Cerebellar cortex (tissue), 1 donor: Measurements from ENCODE around the gene LRBA.
"Not testable (repeated sequence)": the region's sequence is repeated elsewhere in the genome, so short reads cannot be mapped to it uniquely, and the experiment has no call there.

Experiments
- DNase-seq: peaks from one replicate; pipeline ENCODE4 v3.0.0-alpha.2; 2015; ENCODE audit warnings: low spot score

The LRBA gene, protein sequence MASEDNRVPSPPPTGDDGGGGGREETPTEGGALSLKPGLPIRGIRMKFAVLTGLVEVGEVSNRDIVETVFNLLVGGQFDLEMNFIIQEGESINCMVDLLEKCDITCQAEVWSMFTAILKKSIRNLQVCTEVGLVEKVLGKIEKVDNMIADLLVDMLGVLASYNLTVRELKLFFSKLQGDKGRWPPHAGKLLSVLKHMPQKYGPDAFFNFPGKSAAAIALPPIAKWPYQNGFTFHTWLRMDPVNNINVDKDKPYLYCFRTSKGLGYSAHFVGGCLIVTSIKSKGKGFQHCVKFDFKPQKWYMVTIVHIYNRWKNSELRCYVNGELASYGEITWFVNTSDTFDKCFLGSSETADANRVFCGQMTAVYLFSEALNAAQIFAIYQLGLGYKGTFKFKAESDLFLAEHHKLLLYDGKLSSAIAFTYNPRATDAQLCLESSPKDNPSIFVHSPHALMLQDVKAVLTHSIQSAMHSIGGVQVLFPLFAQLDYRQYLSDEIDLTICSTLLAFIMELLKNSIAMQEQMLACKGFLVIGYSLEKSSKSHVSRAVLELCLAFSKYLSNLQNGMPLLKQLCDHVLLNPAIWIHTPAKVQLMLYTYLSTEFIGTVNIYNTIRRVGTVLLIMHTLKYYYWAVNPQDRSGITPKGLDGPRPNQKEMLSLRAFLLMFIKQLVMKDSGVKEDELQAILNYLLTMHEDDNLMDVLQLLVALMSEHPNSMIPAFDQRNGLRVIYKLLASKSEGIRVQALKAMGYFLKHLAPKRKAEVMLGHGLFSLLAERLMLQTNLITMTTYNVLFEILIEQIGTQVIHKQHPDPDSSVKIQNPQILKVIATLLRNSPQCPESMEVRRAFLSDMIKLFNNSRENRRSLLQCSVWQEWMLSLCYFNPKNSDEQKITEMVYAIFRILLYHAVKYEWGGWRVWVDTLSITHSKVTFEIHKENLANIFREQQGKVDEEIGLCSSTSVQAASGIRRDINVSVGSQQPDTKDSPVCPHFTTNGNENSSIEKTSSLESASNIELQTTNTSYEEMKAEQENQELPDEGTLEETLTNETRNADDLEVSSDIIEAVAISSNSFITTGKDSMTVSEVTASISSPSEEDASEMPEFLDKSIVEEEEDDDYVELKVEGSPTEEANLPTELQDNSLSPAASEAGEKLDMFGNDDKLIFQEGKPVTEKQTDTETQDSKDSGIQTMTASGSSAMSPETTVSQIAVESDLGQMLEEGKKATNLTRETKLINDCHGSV (N-terminal part only)

GRCh38 chr4:151014521-151015458 lies at the start of gene LRBA:
LRBA (minus strand) TSS chr4:151015284; CDS start chr4:151014642, 642 bp downstream.
- DNase-seq, result peak; percentile 88

DNA sequence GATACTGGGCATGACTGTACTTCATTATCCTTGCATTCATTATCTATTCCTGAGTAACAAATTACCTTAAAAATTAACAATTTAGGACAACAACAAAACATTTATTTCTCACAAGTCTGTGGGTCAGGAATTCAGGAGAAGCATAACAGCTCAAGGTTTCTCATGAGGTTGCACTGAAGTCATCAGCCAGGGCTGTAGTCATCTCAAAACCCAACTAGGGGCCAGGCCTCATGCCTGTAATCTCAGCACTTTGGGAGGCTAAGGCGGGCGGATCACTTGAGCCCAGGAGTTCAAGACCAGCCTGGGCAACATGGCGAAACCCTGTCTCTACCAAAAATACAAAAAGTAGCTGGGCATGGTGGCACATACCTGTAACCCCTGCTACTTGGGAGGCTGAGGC lies 48.1 kb upstream of the LRBA start:
- DNase-seq, result not testable (repeated sequence)

- no peak for DNase-seq
These were observed 40.5 kb upstream of the LRBA start for GRCh38 chr4:151055539-151055938.

GRCh38 chr4:151052785-151053184 lies 37.7 kb upstream of the LRBA start:
- DNase-seq, result no peak

GRCh38 chr4:151049430-151049884 lies 34.4 kb upstream of the LRBA start:
- DNase-seq, result no peak

DNA sequence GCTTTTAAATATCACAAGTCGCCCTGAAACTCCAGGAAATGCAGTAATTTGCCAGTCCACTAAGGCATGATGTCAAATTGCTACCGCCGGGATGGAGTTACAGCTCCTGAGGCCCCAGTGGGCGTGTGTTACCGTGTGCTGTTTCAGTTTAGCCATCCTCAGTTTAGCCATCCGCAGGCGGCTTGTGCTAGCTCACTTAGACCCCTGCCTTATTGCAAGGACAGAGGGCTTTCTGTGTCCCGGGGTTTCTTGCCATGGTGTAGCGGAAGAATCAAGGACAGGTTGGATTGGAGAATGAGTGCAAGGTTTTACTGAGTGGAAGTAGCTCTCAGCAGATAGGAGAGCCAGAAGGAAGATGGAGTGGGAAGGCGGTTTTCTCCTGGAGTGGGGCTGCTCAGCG lies 33.8 kb upstream of the LRBA start:
- no peak for DNase-seq

DNA sequence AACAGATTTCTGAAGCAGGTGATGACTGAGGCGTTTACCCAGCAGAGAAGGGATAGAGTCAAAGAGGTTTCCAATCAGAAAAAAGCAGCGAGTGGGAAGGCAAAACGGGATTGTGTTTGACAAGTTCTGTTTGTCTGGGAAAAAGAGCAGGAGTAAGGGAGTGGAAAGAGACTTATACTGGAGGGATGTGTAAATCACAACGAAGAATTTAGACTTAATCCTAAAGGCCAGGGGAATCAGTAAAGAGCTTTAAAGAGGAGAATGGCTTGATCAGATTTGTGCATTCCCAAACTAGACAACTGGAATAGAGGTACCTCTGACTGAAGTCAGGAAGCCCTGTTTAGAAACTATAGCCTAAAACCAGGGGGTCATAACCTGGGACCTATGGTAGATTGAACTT lies 31.5 kb upstream of the LRBA start:
- no peak for DNase-seq

DNA sequence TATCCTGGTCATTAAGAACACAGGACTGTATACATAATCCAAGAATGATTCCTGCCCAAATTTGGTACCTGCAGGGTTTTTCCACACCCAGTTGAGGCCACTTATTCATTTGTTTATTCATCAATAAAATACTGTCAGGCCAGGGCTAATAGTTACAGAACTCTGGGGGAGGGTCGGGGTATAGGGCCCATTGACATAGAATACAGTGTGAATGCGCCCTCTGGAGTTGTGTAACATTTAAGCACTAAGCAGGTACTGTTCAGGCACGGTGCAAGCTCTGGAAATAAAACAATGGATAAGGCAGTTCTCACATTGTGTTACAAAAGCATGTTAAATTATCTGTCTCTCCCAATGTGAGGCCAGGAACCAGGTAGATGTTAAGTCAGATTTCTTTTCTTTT lies 30.8 kb upstream of the LRBA start:
- peak; percentile 44 for DNase-seq

GRCh38 chr4:151043803-151044515 lies 28.9 kb upstream of the LRBA start:
- no peak for DNase-seq

GRCh38 chr4:151039733-151040132 lies 24.6 kb upstream of the LRBA start:
- DNase-seq, result no peak

GRCh38 chr4:151038452-151039157 lies 23.5 kb upstream of the LRBA start:
- DNase-seq, result no peak

GRCh38 chr4:151035911-151036310 lies 20.8 kb upstream of the LRBA start:
- no peak for DNase-seq

- no peak for DNase-seq
These were observed 20.2 kb upstream of the LRBA start for GRCh38 chr4:151035328-151035727.

DNA sequence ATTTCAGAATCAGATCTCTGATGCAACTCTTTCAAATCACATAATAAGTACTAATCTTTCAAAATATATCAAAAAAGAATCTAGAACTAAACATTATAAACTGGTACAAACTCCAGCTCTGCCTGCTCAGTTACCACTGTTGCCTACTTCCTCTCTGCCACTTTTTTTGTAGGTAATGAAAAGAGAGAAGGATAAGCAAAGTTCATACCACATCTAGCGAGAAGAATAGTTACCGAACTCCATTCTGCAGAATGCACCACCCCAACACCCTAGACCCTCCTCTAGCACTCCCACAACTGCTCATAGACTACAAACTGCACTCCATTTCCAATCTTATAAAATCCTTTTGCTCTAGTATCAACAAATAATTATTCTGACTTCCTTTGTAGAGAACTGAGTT lies 19.7 kb upstream of the LRBA start:
- DNase-seq, result no peak

DNA sequence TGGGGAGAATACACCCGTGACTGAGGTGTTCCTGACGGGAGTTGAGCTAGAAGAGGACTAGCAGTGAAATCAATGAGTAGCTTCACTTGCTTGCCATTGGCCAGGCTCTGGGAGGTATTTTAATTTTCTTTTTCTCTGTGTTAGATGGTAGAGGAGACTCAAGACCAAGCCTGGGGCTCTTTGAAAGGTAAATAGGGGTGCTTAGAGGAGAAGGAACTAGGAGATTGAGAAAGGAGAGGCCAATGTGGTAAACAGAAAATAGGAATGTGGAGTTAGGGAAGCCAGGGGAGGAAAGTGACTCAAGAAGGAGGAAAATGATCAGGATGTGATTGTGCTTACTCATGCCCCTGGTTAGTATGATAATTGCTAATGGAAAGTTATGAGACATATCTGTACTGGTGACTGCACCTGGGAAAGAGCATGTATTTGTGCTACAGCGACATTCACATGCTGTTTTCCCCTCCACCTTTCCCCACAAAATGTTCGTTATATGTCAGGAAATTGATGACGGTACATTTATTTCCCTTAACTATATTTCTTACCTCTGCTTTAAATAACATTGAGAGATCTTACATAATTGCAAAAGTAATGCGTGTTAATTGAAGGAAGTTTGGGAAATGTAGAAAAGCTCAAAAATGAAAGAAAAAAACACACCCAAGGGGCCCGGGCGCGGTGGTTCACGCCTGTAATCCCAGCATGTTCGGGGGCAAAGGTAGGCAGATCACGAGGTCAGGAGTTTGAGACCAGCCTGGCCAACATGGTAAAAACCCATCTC lies 16.9 kb upstream of the LRBA start:
- no peak for DNase-seq

DNA sequence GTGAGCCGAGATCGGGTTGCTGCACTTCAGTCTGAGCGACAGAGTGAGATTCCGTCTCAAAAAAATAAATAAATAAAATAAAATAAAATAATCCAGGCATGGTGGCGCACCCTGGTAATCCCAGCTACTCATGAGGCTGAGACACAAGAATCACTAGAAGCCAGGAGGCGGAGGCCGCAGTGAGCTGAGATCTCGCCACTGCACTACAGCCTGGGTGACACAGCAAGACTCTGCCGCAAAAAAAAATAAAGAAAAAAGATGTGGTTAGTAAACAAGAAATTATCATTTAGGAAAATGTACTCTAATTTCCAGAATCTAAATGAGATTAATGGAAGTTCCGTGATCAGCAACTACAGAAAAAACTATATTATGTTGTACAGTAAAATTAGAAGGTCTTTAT lies 14.5 kb upstream of the LRBA start:
- no peak for DNase-seq

DNA sequence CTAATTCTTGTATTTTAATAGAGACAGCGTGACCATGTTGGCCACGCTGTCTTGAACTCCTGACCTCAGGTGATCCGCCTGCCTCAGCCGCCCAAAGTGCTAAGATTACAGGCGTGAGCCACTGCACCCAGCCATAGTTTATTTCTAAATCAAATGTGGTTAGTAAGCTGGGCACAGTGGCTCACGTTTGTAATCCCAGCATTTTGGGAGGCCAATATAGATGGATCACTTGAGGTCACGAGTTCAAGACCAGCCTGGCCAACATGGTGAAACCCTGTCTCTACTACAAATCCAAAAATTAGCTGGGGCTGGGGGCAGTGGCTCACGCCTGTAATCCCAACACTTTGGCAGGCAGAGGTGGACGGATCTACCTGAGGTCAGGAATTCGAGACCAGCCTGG lies 13.9 kb upstream of the LRBA start:
- not testable (repeated sequence) for DNase-seq

- no peak for DNase-seq
These were observed 10.7 kb upstream of the LRBA start for GRCh38 chr4:151025759-151026158.

DNA sequence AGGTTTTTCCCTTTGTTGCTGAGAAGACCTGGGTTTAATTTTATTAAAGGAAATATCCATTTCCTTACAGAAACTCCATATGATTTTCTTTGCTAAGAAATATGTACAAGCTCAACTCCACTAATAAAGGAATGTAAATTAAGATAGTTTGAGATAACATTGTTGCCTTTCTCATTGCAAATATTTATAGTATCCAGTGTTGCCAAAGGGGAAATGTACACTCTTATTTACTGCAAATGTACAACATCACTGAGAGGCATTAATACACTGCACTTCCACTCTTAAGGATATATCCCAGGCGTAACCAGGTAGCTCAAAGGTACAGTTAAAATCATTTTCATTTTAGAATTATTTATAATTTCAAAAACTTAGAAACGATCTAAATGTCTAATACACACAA lies 7.5 kb upstream of the LRBA start:
- DNase-seq, result no peak
